DMS153 (cell line): ENCODE measurements around the gene WNT9A.

Experiments used
- DNase-seq: peaks from one replicate; lab custom pipeline; 2025; lab: John Stamatoyannopoulos, UW

Gene WNT9A

DNA sequence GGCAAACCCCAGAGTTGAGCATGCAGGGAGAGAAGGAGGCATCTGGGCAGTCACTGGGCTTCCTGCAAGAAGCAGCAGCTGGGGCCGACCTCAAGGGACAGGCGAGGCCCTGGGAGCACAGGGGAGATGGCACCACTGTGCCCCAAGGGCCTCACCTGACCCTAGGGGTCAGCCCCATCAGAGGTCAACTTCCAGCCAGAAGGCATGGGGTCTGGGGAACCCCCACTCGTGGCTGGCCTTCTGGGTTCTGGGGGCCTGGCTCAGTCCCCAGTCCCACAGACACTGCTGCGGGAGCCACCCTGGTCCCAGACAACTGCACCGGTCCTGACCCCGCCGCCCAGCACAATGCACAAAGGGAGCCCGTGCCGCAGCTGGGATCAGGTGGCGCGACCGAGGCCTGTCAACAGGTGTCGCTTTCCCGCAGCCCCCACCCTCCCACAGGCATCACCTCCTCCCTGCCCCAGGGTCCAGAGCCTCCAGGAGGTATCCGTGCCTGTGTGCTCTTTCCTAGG lies 6.2 kb downstream of the WNT9A start:
- no peak for DNase-seq

GRCh38 chr1:227940791-227941241 lies 6.9 kb downstream of the WNT9A start:
- DNase-seq: no peak

DNA sequence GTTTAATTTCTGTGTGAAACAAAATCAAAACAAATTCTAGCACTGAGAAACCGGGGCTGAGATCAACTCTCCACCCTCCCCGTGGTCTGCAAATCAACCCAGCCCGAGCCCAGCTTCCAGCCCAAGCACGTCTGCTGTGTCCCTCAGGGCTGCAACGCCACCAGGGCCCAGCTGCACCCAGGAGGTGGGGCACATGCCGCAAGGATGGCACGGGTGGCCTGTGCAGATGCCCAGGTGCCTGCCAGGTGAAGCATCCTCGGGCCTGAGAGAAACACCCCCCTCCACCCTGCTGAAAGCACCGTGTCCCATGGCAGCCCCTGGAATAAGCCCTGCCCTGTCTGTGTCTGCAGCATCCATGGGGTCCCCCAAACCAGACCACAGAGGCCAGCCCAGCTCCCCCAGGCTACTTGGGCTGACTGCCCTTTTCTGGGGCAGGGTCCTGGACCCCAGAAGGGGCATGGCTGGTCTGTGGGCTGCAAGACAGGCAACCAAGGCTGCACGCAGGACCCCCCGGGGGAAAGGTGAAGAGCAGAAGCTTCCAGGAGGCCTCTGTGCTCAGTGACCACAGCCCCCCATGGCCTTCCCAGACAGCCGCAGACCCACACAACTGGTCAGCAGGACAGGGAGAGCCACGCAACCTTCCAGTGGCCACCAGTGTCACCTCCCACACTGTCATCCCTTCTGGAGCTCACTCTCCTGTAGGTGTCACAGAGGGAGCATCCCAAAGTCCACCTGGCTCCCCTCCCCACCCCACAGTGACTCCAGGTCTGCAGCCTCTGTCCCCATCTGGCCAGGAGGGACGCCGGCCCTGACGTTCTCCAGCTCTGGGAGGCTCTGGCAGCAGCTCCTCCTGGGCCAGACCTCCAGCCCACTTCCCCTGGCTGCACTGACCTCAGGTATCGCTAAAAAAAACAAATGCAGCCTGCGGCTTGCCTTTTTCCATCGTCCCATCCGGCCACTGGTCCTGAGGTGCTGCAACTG lies 7.7 kb downstream of the WNT9A start:
- no peak for DNase-seq

DNA sequence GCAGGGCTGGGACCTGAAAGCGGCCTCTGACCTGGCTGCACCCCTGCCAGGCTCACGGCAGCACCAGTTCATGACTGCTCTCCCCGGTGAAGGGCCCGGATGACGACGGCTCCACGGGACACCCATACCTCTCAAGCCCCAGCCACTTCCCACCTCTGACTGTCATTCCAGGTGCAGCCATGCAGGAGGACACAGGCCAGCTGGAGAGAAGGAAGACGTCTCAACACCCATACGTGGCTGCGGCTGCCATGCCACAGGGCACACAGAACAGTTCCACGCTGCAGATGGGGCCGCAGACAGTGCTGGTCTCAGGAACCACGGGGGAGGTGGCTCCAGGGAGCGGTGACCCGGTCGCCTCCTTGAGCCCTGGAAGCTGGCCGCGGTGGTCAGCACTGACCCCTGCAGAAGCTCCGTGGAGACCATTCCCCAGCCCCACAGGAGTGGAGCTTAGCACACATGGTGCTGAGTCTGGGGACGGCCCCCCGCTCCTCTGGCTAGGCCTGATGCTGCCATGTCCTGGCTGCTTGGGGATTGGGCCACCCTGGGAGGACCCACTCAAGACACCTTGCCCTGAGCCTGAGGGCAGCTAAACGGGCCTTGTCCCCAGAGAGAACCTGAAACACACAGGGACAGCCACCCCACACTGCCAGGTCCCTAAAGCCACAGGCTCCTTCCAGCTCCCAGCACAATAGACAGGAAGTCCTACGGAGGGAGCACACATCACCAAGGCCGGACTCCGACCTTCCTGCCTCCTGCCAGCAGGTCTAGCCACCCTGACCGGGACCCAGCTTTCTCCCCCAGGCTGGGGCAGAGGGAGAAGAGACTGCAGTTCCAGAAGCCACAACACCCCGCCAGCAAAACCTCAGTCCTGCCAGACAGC lies 8.6 kb downstream of the WNT9A start:
- no peak for DNase-seq

DNA sequence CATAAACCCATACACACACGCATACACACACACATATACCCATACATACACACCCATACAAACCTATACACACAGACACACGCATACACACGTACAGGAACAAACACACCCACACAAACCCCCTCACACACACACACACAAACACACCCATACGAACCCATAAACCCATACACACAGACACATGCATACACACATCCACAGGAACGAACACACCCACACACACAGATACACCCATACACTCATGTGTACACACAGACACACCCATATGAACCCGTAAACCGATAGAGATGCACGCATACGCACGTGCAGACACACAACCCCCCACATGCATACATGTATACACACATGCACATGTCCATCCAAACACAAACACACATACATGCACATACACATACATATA lies 9.5 kb downstream of the WNT9A start:
- DNase-seq: no peak

DNA sequence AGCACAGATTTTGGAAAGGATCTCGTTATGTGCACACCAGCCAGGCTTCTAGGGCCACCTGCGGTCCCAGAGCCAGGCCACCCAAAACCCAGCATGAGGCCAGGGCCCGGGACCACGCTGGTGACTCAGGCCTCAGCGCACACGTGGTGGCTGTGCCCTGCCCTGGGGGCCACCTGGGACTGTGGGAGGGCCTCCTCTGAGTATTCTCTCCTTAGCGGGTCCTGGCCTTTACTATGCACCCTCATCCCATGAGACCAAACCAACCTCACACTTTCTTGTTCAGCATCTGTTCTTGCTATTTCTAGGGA lies 9.9 kb downstream of the WNT9A start:
- no peak for DNase-seq

DNA sequence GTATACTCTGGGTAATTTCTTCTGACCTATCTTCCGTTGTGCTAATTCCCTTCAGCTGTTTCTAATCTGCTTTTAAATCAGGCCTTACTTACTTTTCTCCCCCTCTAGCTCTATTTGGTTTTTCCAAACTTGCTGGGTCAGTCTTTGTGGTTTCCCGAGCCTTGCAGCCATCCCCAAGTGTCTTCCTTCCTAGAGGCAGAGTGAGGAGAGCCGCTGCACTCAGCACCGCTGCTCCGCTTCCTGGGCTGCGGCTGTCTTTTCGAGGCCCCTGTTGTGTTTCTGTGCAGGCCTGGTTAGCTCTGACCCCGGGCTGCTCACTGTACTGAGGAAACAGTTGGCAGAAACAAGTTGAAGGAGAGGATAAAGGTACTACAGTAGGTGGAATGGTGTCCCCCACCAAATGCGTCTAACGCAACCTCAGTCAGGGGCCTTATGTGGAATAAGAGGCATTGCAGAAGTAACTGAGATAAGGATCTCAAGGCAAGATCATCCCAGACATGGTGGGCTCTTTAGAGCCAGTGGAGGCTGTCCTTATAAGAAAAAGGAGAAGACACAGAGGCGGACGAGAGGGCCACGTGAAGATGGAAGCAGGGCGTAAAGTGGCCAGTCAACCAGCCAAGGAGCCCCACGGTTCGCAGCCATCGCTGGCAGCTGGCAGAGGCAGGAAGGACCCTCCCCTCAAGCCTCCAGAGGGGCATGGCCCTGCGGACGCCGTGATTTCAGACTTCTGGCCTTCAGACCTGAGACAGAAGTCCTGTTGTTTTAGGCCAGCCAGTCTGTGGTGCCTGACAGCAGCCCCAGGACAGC lies 10.5 kb downstream of the WNT9A start:
- no peak for DNase-seq

GRCh38 chr1:227935826-227936225 lies 11.9 kb downstream of the WNT9A start:
- no peak for DNase-seq

GRCh38 chr1:227934476-227935313 lies 13.0 kb downstream of the WNT9A start:
- DNase-seq: no peak

DNA sequence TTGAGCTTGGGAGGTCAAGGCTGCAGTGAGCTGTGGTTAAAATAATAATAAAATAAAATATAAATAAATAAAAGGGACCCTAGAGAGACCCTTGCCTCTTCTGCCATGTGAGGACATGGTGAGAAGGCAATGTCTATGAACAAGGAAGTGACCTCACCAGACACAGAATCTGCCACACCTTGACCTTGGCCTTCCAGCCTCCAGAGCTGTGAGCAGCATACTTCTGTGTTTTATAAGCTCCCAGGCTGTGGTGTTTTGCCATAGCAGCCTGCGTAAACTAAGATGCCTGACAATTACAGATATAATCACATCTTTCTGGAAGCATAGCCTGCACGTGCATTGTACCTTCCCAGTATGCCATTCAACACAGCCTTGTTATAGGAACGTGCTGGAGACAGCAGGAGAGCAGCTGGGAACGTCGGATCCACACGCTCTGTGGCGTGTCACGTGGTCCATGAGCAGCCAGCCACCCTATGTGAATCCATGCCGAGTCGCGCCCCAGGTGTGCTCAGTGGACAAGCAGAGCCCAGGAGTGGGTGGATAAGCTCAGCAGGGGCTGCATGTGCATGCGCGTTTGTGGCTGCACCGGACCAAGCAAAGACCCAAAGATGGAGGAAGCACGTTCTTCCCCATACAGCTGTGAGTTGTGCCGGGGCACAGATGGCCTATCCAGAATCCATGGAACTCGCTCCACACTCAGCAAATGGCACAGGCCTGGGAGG lies 17.8 kb downstream of the WNT9A start:
- no peak for DNase-seq

DNA sequence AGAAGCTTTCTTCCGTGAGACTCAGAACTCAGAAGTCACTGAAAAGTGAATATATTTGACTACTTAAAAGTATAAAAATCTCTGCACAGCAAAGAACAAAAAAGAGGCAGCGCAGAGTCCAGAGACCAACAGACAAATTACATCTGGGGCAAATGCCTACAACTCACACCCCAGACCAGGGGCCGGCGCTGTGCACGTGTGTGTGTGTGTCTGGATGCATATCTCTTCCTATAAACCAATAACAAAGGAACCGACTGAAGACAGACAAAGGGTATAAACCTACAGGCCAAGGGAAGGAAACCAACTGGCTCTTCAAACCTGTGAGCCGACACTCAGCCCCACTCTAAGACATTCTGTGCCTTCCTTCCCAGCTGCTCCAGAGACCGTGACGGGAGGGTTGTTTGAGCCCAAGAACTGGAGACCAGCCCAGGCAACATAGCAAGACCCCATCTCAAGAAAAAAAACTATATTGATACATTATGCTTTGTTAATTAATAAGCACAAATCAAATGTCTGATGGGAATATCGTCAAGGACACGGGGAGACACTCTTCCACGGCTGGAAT lies 18.8 kb downstream of the WNT9A start:
- DNase-seq: no peak

- no peak for DNase-seq
Observed at GRCh38 chr1:227927971-227928741, 19.6 kb downstream of the WNT9A start.

- DNase-seq: no peak
Observed at GRCh38 chr1:227926896-227927885, 20.5 kb downstream of the WNT9A start.

DNA sequence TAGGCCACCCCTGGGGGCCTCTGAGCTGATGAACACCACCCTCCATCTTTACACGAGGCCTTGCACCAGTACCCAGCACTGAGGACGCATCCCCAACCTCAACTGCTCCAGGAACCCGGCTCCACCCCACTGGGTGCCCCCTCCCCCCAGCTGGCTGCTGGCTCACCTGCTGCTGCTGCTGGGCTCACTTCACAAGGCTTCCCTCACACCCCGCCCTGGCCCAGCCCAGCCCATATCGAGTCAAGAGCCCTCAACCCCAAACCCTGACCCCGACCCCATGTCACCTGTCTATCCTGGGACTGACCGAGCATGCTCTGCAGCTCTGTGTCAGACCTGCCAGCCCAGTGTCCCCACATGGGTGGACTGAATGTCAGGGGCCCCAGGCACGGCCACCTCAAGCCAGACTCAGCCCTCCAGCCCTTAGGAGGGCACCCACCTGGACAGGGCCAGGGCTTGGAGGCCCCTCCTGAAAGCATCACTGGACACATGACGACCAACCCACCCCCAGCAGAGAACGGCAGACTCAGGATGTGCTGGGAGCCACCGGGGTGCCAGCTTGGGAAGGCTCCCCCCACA lies 21.4 kb downstream of the WNT9A start:
- no peak for DNase-seq

- no peak for DNase-seq
Observed at GRCh38 chr1:227925582-227926198, 22.0 kb downstream of the WNT9A start.

- no peak for DNase-seq
Observed at GRCh38 chr1:227924833-227925574, 22.7 kb downstream of the WNT9A start.
